ENCODE results near the gene PTPRT.

The PTPRT gene

GRCh38 chr20:42494290-42494689, 695.4 kb downstream of the PTPRT start:
- no peak overlapping the region for H3K4me3 ChIP-seq (ENCODE audit: low read length)
- H3K4me1 ChIP-seq (ENCODE audit: control insufficient read depth, insufficient read depth, low read length) = no peaks in the 10 kb centered on the region; the same call in 1 of the 2 replicates
- WGBS (ENCODE audit: insufficient coverage, insufficient read length) = no CpG with 5 or more reads among the region's 4 CpGs
- 0 out of 2 replicates have a peak, but pooled peaks cover 2% of the 10 kb centered on the region for H3K27me3 ChIP-seq (ENCODE audit: control insufficient read depth, insufficient read depth, low read length)
- H3K9me3 ChIP-seq (ENCODE audit: control insufficient read depth, insufficient read depth, low read length) = no peaks in the 10 kb centered on the region
- no peak for DNase-seq (ENCODE audit: low read depth, low spot score)
- no peaks in the 10 kb centered on the region for H3K36me3 ChIP-seq (ENCODE audit: control insufficient read depth, insufficient read depth, low read length)
- no peak overlapping the region for H3K27ac ChIP-seq (ENCODE audit: low read length)

- no peaks in the 10 kb centered on the region for H3K36me3 ChIP-seq (ENCODE audit: control insufficient read depth, insufficient read depth, low read length)
- H3K4me3 ChIP-seq (ENCODE audit: low read length) = no peak overlapping the region
- 0 out of 2 replicates have a peak, but pooled peaks cover 2% of the 10 kb centered on the region for H3K27me3 ChIP-seq (ENCODE audit: control insufficient read depth, insufficient read depth, low read length)
- H3K27ac ChIP-seq (ENCODE audit: low read length) = no peak overlapping the region
- DNase-seq (ENCODE audit: low read depth, low spot score) = no peak
- no peaks in the 10 kb centered on the region; the same call in 1 of the 2 replicates for H3K4me1 ChIP-seq (ENCODE audit: control insufficient read depth, insufficient read depth, low read length)
- no peaks in the 10 kb centered on the region for H3K9me3 ChIP-seq (ENCODE audit: control insufficient read depth, insufficient read depth, low read length)
Measured at GRCh38 chr20:42493001-42493400, 696.7 kb downstream of the PTPRT start.

DNA sequence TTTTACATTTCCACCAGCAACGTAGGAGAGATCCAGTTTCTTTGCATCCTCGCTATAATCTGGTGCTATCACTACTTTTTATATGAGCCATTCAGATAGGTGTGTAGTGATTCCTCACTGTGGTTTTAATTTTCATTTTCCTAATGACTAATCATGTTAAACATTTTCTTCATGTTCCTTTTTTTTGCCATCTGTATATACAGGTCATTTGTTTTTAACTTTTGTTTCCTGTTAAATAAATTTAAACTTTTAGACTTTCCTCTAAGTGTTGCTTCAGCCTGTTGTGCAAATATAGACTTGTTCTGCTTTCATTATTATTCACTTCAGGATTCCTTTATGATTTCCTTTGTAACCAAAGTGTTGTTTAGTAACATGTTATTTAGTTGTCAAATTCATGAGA, 697.4 kb downstream of the PTPRT start:
- Histone ChIP-seq H3K9me3 (ENCODE audit: control insufficient read depth, insufficient read depth, low read length) (no peaks in the 10 kb centered on the region), H3K27me3 (ENCODE audit: control insufficient read depth, insufficient read depth, low read length) (0 out of 2 replicates have a peak, but pooled peaks cover 2% of the 10 kb centered on the region), H3K4me3 (ENCODE audit: low read length) (no peak overlapping the region), H3K36me3 (ENCODE audit: control insufficient read depth, insufficient read depth, low read length) (no peaks in the 10 kb centered on the region), H3K27ac (ENCODE audit: low read length) (no peak overlapping the region), H3K4me1 (ENCODE audit: control insufficient read depth, insufficient read depth, low read length) (no peaks in the 10 kb centered on the region; the same call in 1 of the 2 replicates)
- no peak for DNase-seq (ENCODE audit: low read depth, low spot score)
- WGBS (ENCODE audit: insufficient coverage, insufficient read length) = no CpG with 5 or more reads among the region's 2 CpGs

GRCh38 chr20:42485556-42485955, 704.1 kb downstream of the PTPRT start:
- no peaks in the 10 kb centered on the region for H3K27me3 ChIP-seq (ENCODE audit: control insufficient read depth, insufficient read depth, low read length)
- no peaks in the 10 kb centered on the region for H3K36me3 ChIP-seq (ENCODE audit: control insufficient read depth, insufficient read depth, low read length)
- H3K4me3 ChIP-seq (ENCODE audit: low read length) = no peak overlapping the region
- H3K27ac ChIP-seq (ENCODE audit: low read length) = no peak overlapping the region
- no peak for DNase-seq (ENCODE audit: low read depth, low spot score)
- no CpG with 5 or more reads among the region's 2 CpGs for WGBS (ENCODE audit: insufficient coverage, insufficient read length)
- H3K9me3 ChIP-seq (ENCODE audit: control insufficient read depth, insufficient read depth, low read length) = no peaks in the 10 kb centered on the region
- no peaks in the 10 kb centered on the region for H3K4me1 ChIP-seq (ENCODE audit: control insufficient read depth, insufficient read depth, low read length)

DNA sequence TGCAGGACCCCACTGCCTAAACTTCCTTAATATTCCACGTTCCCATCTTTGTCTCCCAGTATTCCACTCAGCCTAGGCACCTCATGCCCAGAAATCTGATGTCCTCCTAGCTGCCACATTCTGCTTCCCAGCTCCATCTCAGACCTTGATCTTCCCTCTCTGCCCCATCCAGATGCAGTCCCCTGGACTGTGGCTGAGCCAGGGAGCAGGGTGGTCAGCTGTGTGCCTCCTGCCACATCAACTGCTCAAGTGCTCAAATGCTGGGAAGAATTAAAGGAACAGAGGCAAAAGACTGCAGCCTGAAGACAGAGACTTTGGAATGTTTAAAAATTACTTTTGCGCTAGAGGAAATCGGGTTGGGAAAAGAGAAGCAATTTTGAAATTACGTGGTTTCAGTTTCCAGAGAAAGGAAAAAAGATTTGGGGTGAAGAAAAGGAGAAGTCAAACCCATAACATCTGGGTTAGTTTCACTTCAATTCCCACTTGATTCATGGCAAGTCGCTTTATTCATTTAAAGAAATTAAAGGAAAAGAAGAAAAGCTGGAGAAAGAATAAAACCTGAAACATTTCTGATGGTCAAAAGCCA, 704.8 kb downstream of the PTPRT start:
- H3K36me3 ChIP-seq (ENCODE audit: control insufficient read depth, insufficient read depth, low read length) = no peaks in the 10 kb centered on the region
- H3K9me3 ChIP-seq (ENCODE audit: control insufficient read depth, insufficient read depth, low read length) = no peaks in the 10 kb centered on the region
- H3K4me1 ChIP-seq (ENCODE audit: control insufficient read depth, insufficient read depth, low read length) = no peaks in the 10 kb centered on the region
- H3K27ac ChIP-seq (ENCODE audit: low read length) = no peak overlapping the region
- no peaks in the 10 kb centered on the region for H3K27me3 ChIP-seq (ENCODE audit: control insufficient read depth, insufficient read depth, low read length)
- no peak for DNase-seq (ENCODE audit: low read depth, low spot score)
- no CpG with 5 or more reads among the region's 5 CpGs for WGBS (ENCODE audit: insufficient coverage, insufficient read length)
- no peak overlapping the region for H3K4me3 ChIP-seq (ENCODE audit: low read length)

DNA sequence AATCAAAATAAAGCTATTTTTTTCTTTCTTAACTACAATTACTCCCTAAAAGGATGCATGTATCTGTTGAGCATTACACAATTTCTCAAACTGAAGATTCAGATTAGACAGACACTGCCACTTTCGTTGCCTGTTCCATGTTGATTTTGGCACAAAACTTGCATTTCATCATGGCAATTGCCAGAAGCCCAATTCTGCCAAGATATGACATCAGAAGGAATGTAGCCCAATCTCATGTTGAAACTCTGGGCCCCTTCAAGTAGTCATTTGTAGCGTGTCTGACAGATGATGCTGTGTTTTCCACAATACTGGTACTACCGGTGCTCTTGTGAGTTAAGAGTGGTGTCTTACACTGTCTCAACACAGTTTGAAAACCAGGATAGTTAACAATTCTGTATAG, 705.4 kb downstream of the PTPRT start:
- Histone ChIP-seq H3K27me3 (ENCODE audit: control insufficient read depth, insufficient read depth, low read length) (no peaks in the 10 kb centered on the region), H3K27ac (ENCODE audit: low read length) (no peak overlapping the region), H3K4me3 (ENCODE audit: low read length) (no peak overlapping the region), H3K4me1 (ENCODE audit: control insufficient read depth, insufficient read depth, low read length) (no peaks in the 10 kb centered on the region), H3K9me3 (ENCODE audit: control insufficient read depth, insufficient read depth, low read length) (no peaks in the 10 kb centered on the region), H3K36me3 (ENCODE audit: control insufficient read depth, insufficient read depth, low read length) (no peaks in the 10 kb centered on the region)
- DNase-seq (ENCODE audit: low read depth, low spot score) = no peak
- no CpG with 5 or more reads among the region's 3 CpGs for WGBS (ENCODE audit: insufficient coverage, insufficient read length)

DNA sequence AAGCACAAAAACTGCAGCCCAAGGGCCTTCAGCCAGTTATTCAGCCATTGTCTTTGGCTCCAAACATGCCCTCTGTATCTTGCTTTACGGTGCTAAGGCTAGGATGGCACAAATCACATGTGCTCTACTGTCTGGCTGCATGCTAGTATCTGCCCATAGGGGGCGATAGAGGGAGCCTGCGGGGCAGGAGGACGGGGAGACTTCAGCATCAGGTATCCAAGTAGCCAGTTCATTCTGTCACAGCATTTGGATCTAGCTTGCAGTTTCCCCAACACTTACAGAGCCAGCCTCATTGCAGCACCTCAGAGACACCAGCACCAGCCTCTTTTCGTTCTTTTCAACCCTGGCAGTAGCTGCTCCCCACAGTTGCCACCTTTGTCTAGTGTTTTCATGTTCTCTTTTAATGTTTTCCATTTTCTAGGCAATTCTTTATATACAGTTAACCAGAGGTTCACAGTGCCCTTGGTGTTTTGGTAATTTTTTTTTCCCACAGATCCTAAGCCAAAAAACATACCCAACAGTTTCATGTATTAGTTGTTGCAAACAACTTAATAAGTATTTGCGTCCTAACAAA, 705.9 kb downstream of the PTPRT start:
- Histone ChIP-seq H3K9me3 (ENCODE audit: control insufficient read depth, insufficient read depth, low read length) (no peaks in the 10 kb centered on the region), H3K27ac (ENCODE audit: low read length) (no peak overlapping the region), H3K36me3 (ENCODE audit: control insufficient read depth, insufficient read depth, low read length) (no peaks in the 10 kb centered on the region), H3K4me3 (ENCODE audit: low read length) (no peak overlapping the region), H3K27me3 (ENCODE audit: control insufficient read depth, insufficient read depth, low read length) (no peaks in the 10 kb centered on the region), H3K4me1 (ENCODE audit: control insufficient read depth, insufficient read depth, low read length) (no peaks in the 10 kb centered on the region)
- WGBS (ENCODE audit: insufficient coverage, insufficient read length) = no CpG with 5 or more reads among the region's 6 CpGs
- DNase-seq (ENCODE audit: low read depth, low spot score) = peak; percentile 74

DNA sequence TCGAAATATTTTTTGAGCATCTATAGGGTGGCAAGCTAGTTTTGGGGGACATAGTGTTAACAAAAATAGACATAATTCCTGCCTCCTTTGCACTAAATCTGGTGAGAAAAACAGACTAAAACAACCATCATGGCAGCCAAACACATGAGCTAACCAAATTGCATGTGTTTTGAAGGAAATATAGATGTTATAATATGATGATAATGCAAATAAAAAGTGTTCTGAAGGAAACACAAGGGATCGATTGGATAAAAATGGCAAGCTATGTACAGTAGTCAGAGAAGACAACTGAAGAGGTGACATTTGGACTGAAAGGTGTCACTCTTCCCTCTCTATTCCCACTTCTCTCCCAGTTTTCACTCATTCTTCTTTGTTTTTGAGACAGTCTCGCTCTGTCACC, 706.9 kb downstream of the PTPRT start:
- Histone ChIP-seq H3K27me3 (ENCODE audit: control insufficient read depth, insufficient read depth, low read length) (no peaks in the 10 kb centered on the region), H3K4me3 (ENCODE audit: low read length) (no peak overlapping the region), H3K4me1 (ENCODE audit: control insufficient read depth, insufficient read depth, low read length) (no peaks in the 10 kb centered on the region), H3K36me3 (ENCODE audit: control insufficient read depth, insufficient read depth, low read length) (no peaks in the 10 kb centered on the region), H3K27ac (ENCODE audit: low read length) (no peak overlapping the region), H3K9me3 (ENCODE audit: control insufficient read depth, insufficient read depth, low read length) (no peaks in the 10 kb centered on the region)
- no peak for DNase-seq (ENCODE audit: low read depth, low spot score)
- WGBS (ENCODE audit: insufficient coverage, insufficient read length) = 100% methylated on average over 1 of the region's 3 CpGs

DNA sequence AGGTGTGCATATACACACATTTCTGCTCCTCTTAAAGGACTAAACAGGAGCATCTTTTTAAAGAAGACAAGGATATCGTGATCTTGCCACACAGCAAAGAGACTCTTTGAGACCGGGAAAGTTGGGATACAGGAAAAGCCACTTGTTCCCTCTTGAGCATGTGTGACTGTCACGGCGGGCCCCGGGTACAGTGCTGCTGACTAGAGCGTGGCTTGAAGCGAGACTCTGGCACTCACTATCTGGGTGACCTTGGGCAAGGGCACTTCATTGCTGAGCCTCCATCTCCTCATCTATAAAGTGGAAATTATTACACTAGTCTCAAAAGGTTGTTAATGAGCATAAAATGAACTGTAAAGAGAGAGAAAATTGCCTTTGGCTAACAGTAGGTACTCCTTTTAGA, 713.9 kb downstream of the PTPRT start:
- DNase-seq (ENCODE audit: low read depth, low spot score) = no peak
- no peaks in the 10 kb centered on the region for H3K4me1 ChIP-seq (ENCODE audit: control insufficient read depth, insufficient read depth, low read length)
- no CpG with 5 or more reads among the region's 7 CpGs for WGBS (ENCODE audit: insufficient coverage, insufficient read length)
- H3K27ac ChIP-seq (ENCODE audit: low read length) = no peak overlapping the region
- H3K4me3 ChIP-seq (ENCODE audit: low read length) = no peak overlapping the region
- no peaks in the 10 kb centered on the region for H3K36me3 ChIP-seq (ENCODE audit: control insufficient read depth, insufficient read depth, low read length)
- H3K9me3 ChIP-seq (ENCODE audit: control insufficient read depth, insufficient read depth, low read length) = no peaks in the 10 kb centered on the region
- H3K27me3 ChIP-seq (ENCODE audit: control insufficient read depth, insufficient read depth, low read length) = no peaks in the 10 kb centered on the region

- Histone ChIP-seq H3K36me3 (ENCODE audit: control insufficient read depth, insufficient read depth, low read length) (no peaks in the 10 kb centered on the region), H3K4me3 (ENCODE audit: low read length) (no peak overlapping the region), H3K27me3 (ENCODE audit: control insufficient read depth, insufficient read depth, low read length) (no peaks in the 10 kb centered on the region), H3K27ac (ENCODE audit: low read length) (no peak overlapping the region), H3K9me3 (ENCODE audit: control insufficient read depth, insufficient read depth, low read length) (no peaks in the 10 kb centered on the region), H3K4me1 (ENCODE audit: control insufficient read depth, insufficient read depth, low read length) (no peaks in the 10 kb centered on the region)
- DNase-seq (ENCODE audit: low read depth, low spot score) = no peak
- WGBS (ENCODE audit: insufficient coverage, insufficient read length) = no CpG with 5 or more reads among the region's 6 CpGs
Measured at GRCh38 chr20:42474646-42475045, 715.1 kb downstream of the PTPRT start.

- WGBS (ENCODE audit: insufficient coverage, insufficient read length) = no CpG with 5 or more reads among the region's 19 CpGs
Measured at GRCh38 chr20:42472198-42472597, 717.5 kb downstream of the PTPRT start.

More at GRCh38 chr20:42472198-42472597, 717.5 kb downstream of the PTPRT start:
- Histone ChIP-seq H3K36me3 (ENCODE audit: control insufficient read depth, insufficient read depth, low read length) (no peaks in the 10 kb centered on the region), H3K27me3 (ENCODE audit: control insufficient read depth, insufficient read depth, low read length) (no peaks in the 10 kb centered on the region), H3K4me1 (ENCODE audit: control insufficient read depth, insufficient read depth, low read length) (no peaks in the 10 kb centered on the region), H3K4me3 (ENCODE audit: low read length) (no peak overlapping the region), H3K9me3 (ENCODE audit: control insufficient read depth, insufficient read depth, low read length) (no peaks in the 10 kb centered on the region), H3K27ac (ENCODE audit: low read length) (no peak overlapping the region)
- no peak for DNase-seq (ENCODE audit: low read depth, low spot score)

Measured in iPS DF 6.9 (cell line).